ENCODE measurements around the gene NHLH2. TPM values are rescaled to one million over a fixed set of nuclear protein-coding genes. Genes with fewer than 3 reads are reported as not detected.

The NHLH2 gene
- total and polyA plus RNA-seq, 2 experiments from 2014 or later = 0.02 TPM; not detected in 1

- Histone ChIP-seq H3K9me3 (ENCODE audit: low read depth) (no peaks in the 10 kb centered on the region), H3K79me2 (no peaks in the 10 kb centered on the region), H2AFZ (no peak overlapping the region), H4K20me1 (ENCODE audit: insufficient read depth, poor library complexity, severe bottlenecking) (no peaks in the 10 kb centered on the region), H3K4me1 (ENCODE audit: insufficient read depth) (peaks cover 14% of the 10 kb centered on the region), H3K4me2 (no peak overlapping the region), H3K27me3 (no peaks in the 10 kb centered on the region), H3K9me2 (replicated peaks; ENCODE audit: insufficient read depth) (no peaks in the 10 kb centered on the region), H3K36me3 (replicated peaks; ENCODE audit: insufficient read depth, low read depth) (no peaks in the 10 kb centered on the region), H3K4me3 (no peak overlapping the region), H3K27ac (no peak overlapping the region)
- no peak for TF ChIP-seq EZH2phosphoT487 (IDR thresholded peaks at IDR 0.05; ENCODE audit: low read depth, severe bottlenecking, unreplicated experiment)
- no peak for TF ChIP-seq EZH2 (IDR thresholded peaks at IDR 0.05; ENCODE audit: borderline replicate concordance)
- no peak for TF ChIP-seq CTCF (IDR thresholded peaks at IDR 0.05; ENCODE audit: poor library complexity)
- WGBS (ENCODE audit: low lambda C conversion rate, missing lambda C conversion rate) = 44% methylated on average over 4 of the region's 4 CpGs
- DNase-seq (ENCODE audit: low spot score) = no peak
These were observed 26.1 kb downstream of the NHLH2 start for GRCh38 chr1:115814685-115815398.

GRCh38 chr1:115813727-115814126, 27.2 kb downstream of the NHLH2 start:
- 96% methylated on average over 1 of the region's 1 CpG for WGBS (ENCODE audit: low lambda C conversion rate, missing lambda C conversion rate)
- Histone ChIP-seq H3K4me3 (no peak overlapping the region), H3K79me2 (no peaks in the 10 kb centered on the region), H3K36me3 (replicated peaks; ENCODE audit: insufficient read depth, low read depth) (no peaks in the 10 kb centered on the region), H3K4me1 (ENCODE audit: insufficient read depth) (peaks cover 14% of the 10 kb centered on the region), H3K9me3 (ENCODE audit: low read depth) (no peaks in the 10 kb centered on the region), H3K27me3 (no peaks in the 10 kb centered on the region), H3K4me2 (no peak overlapping the region), H3K27ac (no peak overlapping the region), H3K9me2 (replicated peaks; ENCODE audit: insufficient read depth) (no peaks in the 10 kb centered on the region), H2AFZ (no peak overlapping the region), H4K20me1 (ENCODE audit: insufficient read depth, poor library complexity, severe bottlenecking) (no peaks in the 10 kb centered on the region)
- DNase-seq (ENCODE audit: low spot score) = no peak
- no peak for TF ChIP-seq CTCF (IDR thresholded peaks at IDR 0.05; ENCODE audit: poor library complexity)
- TF ChIP-seq EZH2phosphoT487 (IDR thresholded peaks at IDR 0.05; ENCODE audit: low read depth, severe bottlenecking, unreplicated experiment) = no peak
- TF ChIP-seq EZH2 (IDR thresholded peaks at IDR 0.05; ENCODE audit: borderline replicate concordance) = no peak

- Histone ChIP-seq H3K36me3 (replicated peaks; ENCODE audit: insufficient read depth, low read depth) (no peaks in the 10 kb centered on the region), H3K9me2 (replicated peaks; ENCODE audit: insufficient read depth) (no peaks in the 10 kb centered on the region), H3K4me2 (peak overlapping the region; percentile 25), H4K20me1 (ENCODE audit: insufficient read depth, poor library complexity, severe bottlenecking) (no peaks in the 10 kb centered on the region), H3K4me3 (no peak overlapping the region), H3K9me3 (ENCODE audit: low read depth) (no peaks in the 10 kb centered on the region), H3K27me3 (no peaks in the 10 kb centered on the region), H3K4me1 (ENCODE audit: insufficient read depth) (peaks cover 14% of the 10 kb centered on the region), H3K79me2 (no peaks in the 10 kb centered on the region), H2AFZ (no peak overlapping the region), H3K27ac (peak overlapping the region; percentile 81)
- WGBS (ENCODE audit: low lambda C conversion rate, missing lambda C conversion rate) = 17% methylated on average over 3 of the region's 3 CpGs
- TF ChIP-seq EZH2phosphoT487 (IDR thresholded peaks at IDR 0.05; ENCODE audit: low read depth, severe bottlenecking, unreplicated experiment) (no peak), EZH2 (IDR thresholded peaks at IDR 0.05; ENCODE audit: borderline replicate concordance) (no peak), CTCF (IDR thresholded peaks at IDR 0.05; ENCODE audit: poor library complexity) (no peak)
- DNase-seq (ENCODE audit: low spot score) = peak; percentile 54
These were observed 29.6 kb downstream of the NHLH2 start for GRCh38 chr1:115811140-115811828.
